Suprapubic skin (tissue), 4 donors: ENCODE data around the gene GSTM1. TPM values are rescaled to one million over a fixed set of nuclear protein-coding genes. Genes with fewer than 3 reads are reported as not detected.
"Not testable (repeated sequence)": the region's sequence is repeated elsewhere in the genome, so short reads cannot be mapped to it uniquely, and the experiment has no call there.

ENCODE experiments used
- DNase-seq, 2 donors: peaks; one replicate each; pipeline ENCODE4 v3.0.0-alpha.2; 2019; ENCODE audit warnings: low spot score in 2 of 2
- H3K27ac ChIP-seq: fragments of 200-600 bp; sonication (generic); one replicate; pipeline ENCODE4 v1.5.1; 2019
- H3K27me3 ChIP-seq: fragments of 200-600 bp; sonication (generic); one replicate; pipeline ENCODE4 v1.5.1; 2019
- H3K36me3 ChIP-seq: fragments of 200-600 bp; sonication (generic); one replicate; pipeline ENCODE4 v1.5.1; 2019
- H3K4me1 ChIP-seq: fragments of 200-600 bp; sonication (generic); one replicate; pipeline ENCODE4 v1.5.1; 2019
- H3K4me3 ChIP-seq: fragments of 200-600 bp; sonication (generic); one replicate; pipeline ENCODE4 v1.5.1; 2019; ENCODE audit warnings: mild to moderate bottlenecking
- H3K9me3 ChIP-seq: fragments of 200-600 bp; sonication (generic); one replicate; pipeline ENCODE4 v1.5.1; 2019
- CTCF ChIP-seq, 2 donors: fragments of 200-600 bp in 1 of 2; fragments of 450-650 bp in 1 of 2; sonication (generic) in 1 of 2; IDR thresholded peaks; one replicate each; pipeline ENCODE4 v1.5.1; 2016 to 2019; ENCODE audit warnings: antibody characterized with exemption in 2 of 2, mild to moderate bottlenecking in 1 of 2, moderate library complexity in 1 of 2
- EP300 ChIP-seq: sonication (generic); formaldehyde crosslinking; IDR thresholded peaks from one replicate; pipeline ENCODE4 v1.6.1; 2017; ENCODE audit warnings: antibody characterized with exemption
- POLR2A ChIP-seq, 2 donors: fragments of 450-650 bp; IDR thresholded peaks; one replicate each; pipeline ENCODE4 v1.6.1; 2017; ENCODE audit warnings: antibody characterized with exemption in 2 of 2, mild to moderate bottlenecking in 2 of 2, moderate library complexity in 2 of 2
- POLR2AphosphoS5 ChIP-seq, 3 donors: sonication (generic); formaldehyde crosslinking; IDR thresholded peaks; one replicate each; pipeline ENCODE4 v1.6.1; 2017; ENCODE audit warnings: antibody characterized with exemption in 3 of 3
- WGBS: methylation state at CpG from one replicate; pipeline ENCODE4 v1.1.5; 2018; 5-methylcytosine and 5-hydroxymethylcytosine counted together
- total RNA-seq, 4 donors: library from RNA; depleted of rRNA; stranded (reverse); fragments of >200 nt; gene quantifications; one replicate each; pipeline ENCODE4 v1.1.0, GENCODE V29; 2016

GSTM1 gene
- total RNA-seq, 4 donors from 2014 or later, result 48.2 TPM; not detected in 3

GRCh38 chr1:109697066-109697465 is 9.4 kb downstream of the GSTM1 start:
- TF ChIP-seq POLR2AphosphoS5 (IDR thresholded peaks at IDR 0.05) (no peak), CTCF (IDR thresholded peaks at IDR 0.05) (no peak), EP300 (no peak), POLR2A (IDR thresholded peaks at IDR 0.05) (no peak)
- DNase-seq, result no peak
- Histone ChIP-seq H3K27me3 (no peaks in the 10 kb centered on the region), H3K9me3 (no peaks in the 10 kb centered on the region), H3K27ac (no peak overlapping the region), H3K4me3 (no peak overlapping the region), H3K4me1 (no peaks in the 10 kb centered on the region), H3K36me3 (no peaks in the 10 kb centered on the region)
- WGBS, result no CpG with 5 or more reads among the region's 4 CpGs

GRCh38 chr1:109697861-109698260 is 10.2 kb downstream of the GSTM1 start:
- WGBS, result no CpG with 5 or more reads among the region's 4 CpGs
- not testable (repeated sequence) for H3K36me3 ChIP-seq, H3K9me3 ChIP-seq, H3K4me3 ChIP-seq, DNase-seq, H3K4me1 ChIP-seq, H3K27ac ChIP-seq, H3K27me3 ChIP-seq

GRCh38 chr1:109702940-109703339 is 15.3 kb downstream of the GSTM1 start:
- H3K9me3 ChIP-seq, DNase-seq, H3K4me3 ChIP-seq, H3K27ac ChIP-seq, H3K27me3 ChIP-seq, H3K36me3 ChIP-seq, H3K4me1 ChIP-seq: not testable (repeated sequence)
- 87% methylated on average over 3 of the region's 3 CpGs for WGBS

- TF ChIP-seq CTCF (IDR thresholded peaks at IDR 0.05) (no peak), POLR2AphosphoS5 (IDR thresholded peaks at IDR 0.05) (no peak), EP300 (no peak), POLR2A (IDR thresholded peaks at IDR 0.05) (no peak)
- whole genome bisulfite sequencing, result 79% methylated on average over 8 of the region's 8 CpGs
- Histone ChIP-seq H3K27ac (no peak overlapping the region), H3K9me3 (no peaks in the 10 kb centered on the region), H3K4me3 (no peak overlapping the region), H3K27me3 (no peaks in the 10 kb centered on the region), H3K4me1 (no peaks in the 10 kb centered on the region), H3K36me3 (no peaks in the 10 kb centered on the region)
- no peak for DNase-seq
Measured at GRCh38 chr1:109704173-109704572, 16.6 kb downstream of the GSTM1 start.

GRCh38 chr1:109705411-109705810 is 17.8 kb downstream of the GSTM1 start:
- TF ChIP-seq CTCF (IDR thresholded peaks at IDR 0.05) (no peak), EP300 (no peak), POLR2AphosphoS5 (IDR thresholded peaks at IDR 0.05) (no peak), POLR2A (IDR thresholded peaks at IDR 0.05) (no peak)
- H3K36me3 ChIP-seq, result no peaks in the 10 kb centered on the region
- no peaks in the 10 kb centered on the region for H3K4me1 ChIP-seq
- no peaks in the 10 kb centered on the region for H3K27me3 ChIP-seq
- 87% methylated on average over 4 of the region's 4 CpGs for WGBS
- H3K27ac ChIP-seq, result no peak overlapping the region
- H3K9me3 ChIP-seq, result no peaks in the 10 kb centered on the region
- H3K4me3 ChIP-seq, result no peak overlapping the region
- no peak for DNase-seq

GRCh38 chr1:109708949-109709348 is 21.3 kb downstream of the GSTM1 start:
- not testable (repeated sequence) for H3K9me3 ChIP-seq, H3K27ac ChIP-seq, DNase-seq, H3K36me3 ChIP-seq, H3K4me1 ChIP-seq, H3K27me3 ChIP-seq, H3K4me3 ChIP-seq
- WGBS, result 62% methylated on average over 4 of the region's 4 CpGs

- not testable (repeated sequence) for H3K4me3 ChIP-seq, H3K4me1 ChIP-seq, DNase-seq, H3K9me3 ChIP-seq, H3K27ac ChIP-seq, H3K27me3 ChIP-seq, H3K36me3 ChIP-seq
Measured at GRCh38 chr1:109709822-109710221, 22.2 kb downstream of the GSTM1 start.

GRCh38 chr1:109711593-109712320 is 24.1 kb downstream of the GSTM1 start, which contains the start of gene GSTM5:
GSTM5 (plus strand) TSS chr1:109712251; CDS start chr1:109712313, 62 bp downstream.
- peak within 1 kb of the TSS; percentile 30 for H3K4me3 ChIP-seq
- H3K9me3 ChIP-seq, H3K27me3 ChIP-seq, H3K36me3 ChIP-seq, DNase-seq, H3K27ac ChIP-seq: not testable (repeated sequence)
- WGBS, result 51% methylated on average over 8 of the region's 33 CpGs
- H3K4me1 ChIP-seq, result peaks cover 22% of the 10 kb centered on the region
